Calu3 (cell line): Measurements from ENCODE around the gene P2RY14. TPM values are rescaled to one million over a fixed set of nuclear protein-coding genes. Genes with fewer than 3 reads are reported as not detected.

Source experiments
- BruUV-seq: library from RNA; stranded (reverse); fragments of 400-500 nt; replicated peaks from 2 replicates; lab custom pipeline; 2021; lab: Mats Ljungman, UMichigan
- CTCF ChIA-PET: fragments of 300-600 bp; sonication (Branson Sonifier 250); formaldehyde crosslinking; loops from one replicate; lab custom pipeline; 2022; ENCODE audit warnings: antibody characterized with exemption; lab: Charles Lee
- DNase-seq: peaks from one replicate; pipeline ENCODE4 v3.0.0; 2022
- H3K27ac Mint-ChIP-seq: one replicate; pipeline ENCODE4 v1.8.0; 2022; ENCODE audit warnings: mixed read lengths; ENCODE audit not compliant: unreplicated experiment
- H3K27me3 Mint-ChIP-seq: one replicate; pipeline ENCODE4 v1.8.0; 2022; ENCODE audit warnings: mixed read lengths; ENCODE audit not compliant: unreplicated experiment
- H3K36me3 Mint-ChIP-seq: one replicate; pipeline ENCODE4 v1.8.0; 2022; ENCODE audit warnings: mild to moderate bottlenecking, moderate library complexity, mixed read lengths; ENCODE audit not compliant: insufficient read depth, unreplicated experiment
- H3K4me1 Mint-ChIP-seq: one replicate; pipeline ENCODE4 v1.8.0; 2022; ENCODE audit warnings: mild to moderate bottlenecking, low read depth, mixed read lengths; ENCODE audit not compliant: unreplicated experiment
- H3K4me3 Mint-ChIP-seq: one replicate; pipeline ENCODE4 v1.8.0; 2022; ENCODE audit warnings: mild to moderate bottlenecking, low read depth, moderate library complexity, mixed read lengths; ENCODE audit not compliant: unreplicated experiment
- H3K9me3 Mint-ChIP-seq: one replicate; pipeline ENCODE4 v1.8.0; 2022; ENCODE audit warnings: low read depth, mixed read lengths; ENCODE audit not compliant: unreplicated experiment
- intact Hi-C: fragments of 100-400 bp; cut with micrococcal nuclease; formaldehyde crosslinking; loops from one replicate; pipeline ENCODE4 v1.10.0; 2022; ENCODE audit not compliant: unreplicated experiment
- total RNA-seq: library from RNA; stranded (reverse); gene quantifications from 2 replicates; pipeline ENCODE4 v1.2.3, GENCODE V29; 2022
- TF ChIP-seq, protein P1 (sequence below): fragments of 200-600 bp; IDR thresholded peaks from one replicate; pipeline ENCODE4 v1.8.0; 2022; ENCODE audit warnings: antibody characterized with exemption; ENCODE audit not compliant: unreplicated experiment

The P2RY14 gene
- total RNA-seq, 1 experiment from 2014 or later = not detected

DNA sequence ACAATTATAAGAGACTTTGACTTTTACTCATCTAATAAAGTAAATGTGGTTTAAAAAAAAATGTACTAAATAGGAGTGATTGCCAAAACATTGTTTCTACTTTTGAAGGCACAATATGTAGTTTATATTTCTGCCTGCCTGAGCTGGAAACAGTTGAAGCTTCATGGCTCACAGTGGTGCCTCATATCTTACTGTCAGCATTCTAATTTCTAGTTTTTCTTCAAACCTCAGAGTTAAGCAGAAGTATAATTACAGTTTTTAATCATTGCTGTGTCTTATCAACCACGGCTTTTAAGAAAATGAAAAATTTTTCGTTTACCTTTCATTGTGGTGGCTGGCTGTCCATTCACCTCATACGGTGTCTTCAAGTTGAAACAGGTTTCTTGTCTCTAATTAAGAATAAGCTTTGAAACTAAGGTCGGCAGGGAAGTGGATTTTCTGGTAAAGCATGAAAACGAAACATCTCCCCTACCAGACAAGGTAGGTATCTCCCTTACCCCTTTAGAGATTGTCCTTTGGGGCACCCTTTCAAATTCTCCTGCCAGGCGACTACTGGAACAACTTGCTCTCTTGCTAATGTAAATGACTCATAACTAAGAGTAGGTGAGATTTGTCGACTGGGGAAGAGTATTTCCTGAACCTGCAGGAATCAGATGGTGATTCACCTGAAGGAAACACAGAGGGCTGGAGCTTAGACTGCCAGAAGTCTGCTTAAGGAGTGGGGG, 38.1 kb upstream of the P2RY14 start, which contains the start of gene GPR87:
Gene GPR87, minus strand, starts transcription at position 554 of the 725 bp plus-strand sequence. CDS start 16,720 bp downstream, outside the sequence.
- Mint-ChIP-seq H3K36me3 (no peaks in the 10 kb centered on the region), H3K4me3 (peak within 1 kb of the TSS; percentile 10), H3K27ac (peak within 1 kb of the TSS; percentile 71), H3K9me3 (no peaks in the 10 kb centered on the region), H3K27me3 (no peaks in the 10 kb centered on the region), H3K4me1 (peaks cover 31% of the 10 kb centered on the region)
- intact Hi-C loops = loop anchor here (1.0 kb wide), 1 partner anchor 9 kb away; no protein-coding TSS in a partner anchor
- BruUV-seq = TSS peak; percentile 85
- CTCF ChIA-PET = interaction anchor here (0.6 to 1.8 kb wide), 4 partner anchors 11 to 135 kb away, joined by 3 to 12 read pairs (median 7); no protein-coding TSS in a partner anchor
- peak; percentile 66 for DNase-seq
- TF ChIP-seq, protein P1, sequence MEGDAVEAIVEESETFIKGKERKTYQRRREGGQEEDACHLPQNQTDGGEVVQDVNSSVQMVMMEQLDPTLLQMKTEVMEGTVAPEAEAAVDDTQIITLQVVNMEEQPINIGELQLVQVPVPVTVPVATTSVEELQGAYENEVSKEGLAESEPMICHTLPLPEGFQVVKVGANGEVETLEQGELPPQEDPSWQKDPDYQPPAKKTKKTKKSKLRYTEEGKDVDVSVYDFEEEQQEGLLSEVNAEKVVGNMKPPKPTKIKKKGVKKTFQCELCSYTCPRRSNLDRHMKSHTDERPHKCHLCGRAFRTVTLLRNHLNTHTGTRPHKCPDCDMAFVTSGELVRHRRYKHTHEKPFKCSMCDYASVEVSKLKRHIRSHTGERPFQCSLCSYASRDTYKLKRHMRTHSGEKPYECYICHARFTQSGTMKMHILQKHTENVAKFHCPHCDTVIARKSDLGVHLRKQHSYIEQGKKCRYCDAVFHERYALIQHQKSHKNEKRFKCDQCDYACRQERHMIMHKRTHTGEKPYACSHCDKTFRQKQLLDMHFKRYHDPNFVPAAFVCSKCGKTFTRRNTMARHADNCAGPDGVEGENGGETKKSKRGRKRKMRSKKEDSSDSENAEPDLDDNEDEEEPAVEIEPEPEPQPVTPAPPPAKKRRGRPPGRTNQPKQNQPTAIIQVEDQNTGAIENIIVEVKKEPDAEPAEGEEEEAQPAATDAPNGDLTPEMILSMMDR = no peak

DNA sequence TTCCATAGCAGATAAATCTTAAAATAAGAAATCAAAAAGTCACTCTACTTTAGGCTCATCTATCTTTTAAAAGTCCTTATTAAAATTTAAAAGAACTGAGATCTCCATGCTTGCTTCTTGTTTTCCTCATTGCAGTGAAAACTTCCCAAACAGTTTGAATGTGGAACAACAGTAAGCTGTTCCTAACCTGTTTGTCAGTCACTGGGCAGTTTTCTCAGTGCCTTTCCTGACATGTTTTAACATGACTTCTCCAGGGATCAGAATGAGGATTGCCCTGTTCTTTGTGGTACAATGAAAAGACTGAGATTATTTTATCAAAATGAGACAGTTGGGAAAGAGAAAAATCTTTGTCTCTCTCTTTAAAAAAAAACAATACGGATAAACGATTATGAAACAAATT, 37.5 kb upstream of the P2RY14 start:
- CTCF ChIA-PET = interaction anchor here (1.5 to 1.8 kb wide), 2 partner anchors 11 to 12 kb away, joined by 11 to 12 read pairs; no protein-coding TSS in a partner anchor
- no peak for DNase-seq
- Mint-ChIP-seq H3K9me3 (no peaks in the 10 kb centered on the region), H3K27ac (peak overlapping the region; percentile 71), H3K36me3 (no peaks in the 10 kb centered on the region), H3K4me3 (peak overlapping the region; percentile 10), H3K4me1 (peaks cover 30% of the 10 kb centered on the region), H3K27me3 (no peaks in the 10 kb centered on the region)
- TF ChIP-seq, protein P1 = no peak
- BruUV-seq = no TSS peak
- intact Hi-C loops = loop anchor here (1.0 kb wide), 1 partner anchor 9 kb away; no protein-coding TSS in a partner anchor

DNA sequence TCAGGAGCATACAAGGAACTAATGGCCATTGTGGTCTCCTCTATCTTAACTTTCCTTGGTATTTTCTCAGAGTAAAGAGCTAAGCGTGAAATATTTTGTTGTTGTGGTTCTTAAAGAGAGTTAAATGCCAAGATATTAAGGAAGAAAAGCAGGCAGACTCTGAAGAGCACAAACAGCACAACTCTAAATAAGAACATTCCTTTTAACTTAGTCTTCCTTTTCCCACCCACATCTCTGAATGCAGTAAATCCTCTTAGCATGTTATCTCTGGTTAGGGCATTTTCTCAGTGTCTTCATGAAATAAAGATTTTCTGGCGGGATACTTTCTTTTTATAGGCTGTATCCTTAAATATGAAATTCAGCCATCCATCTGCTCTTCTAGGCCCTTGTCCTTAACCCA, 36.8 kb upstream of the P2RY14 start:
- intact Hi-C loops = no loop called here
- CTCF ChIA-PET = no interaction called here
- Mint-ChIP-seq H3K27ac (peak overlapping the region; percentile 71), H3K9me3 (no peaks in the 10 kb centered on the region), H3K4me3 (no peak overlapping the region), H3K36me3 (no peaks in the 10 kb centered on the region), H3K4me1 (peaks cover 30% of the 10 kb centered on the region), H3K27me3 (no peaks in the 10 kb centered on the region)
- BruUV-seq = no TSS peak
- TF ChIP-seq, protein P1 = no peak
- no peak for DNase-seq

DNA sequence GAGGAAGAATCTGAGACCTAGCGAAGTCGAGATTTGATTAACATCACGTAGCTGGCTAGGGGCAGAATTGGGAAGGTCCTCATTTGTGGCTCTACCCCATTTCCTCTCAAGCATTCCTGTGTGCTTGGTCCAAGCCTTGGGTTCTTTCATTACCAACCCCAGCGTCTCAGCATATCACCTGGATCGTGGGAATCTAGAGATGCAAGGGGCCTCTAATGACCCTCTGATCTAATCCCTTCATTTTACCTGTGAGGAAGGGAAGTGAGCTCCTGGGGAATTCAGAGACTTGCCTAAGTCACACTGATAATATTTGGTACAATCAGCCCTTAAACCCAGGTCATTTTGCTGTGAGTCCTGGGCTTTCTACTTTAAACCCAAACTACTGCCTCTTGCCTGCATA, 36.3 kb upstream of the P2RY14 start:
- Mint-ChIP-seq H3K27ac (peak overlapping the region; percentile 71), H3K4me1 (peaks cover 30% of the 10 kb centered on the region), H3K4me3 (no peak overlapping the region), H3K36me3 (no peaks in the 10 kb centered on the region), H3K27me3 (no peaks in the 10 kb centered on the region), H3K9me3 (no peaks in the 10 kb centered on the region)
- intact Hi-C loops = no loop called here
- no TSS peak for BruUV-seq
- TF ChIP-seq, protein P1 = no peak
- no peak for DNase-seq
- CTCF ChIA-PET = no interaction called here
